NCI-H128 (cell line): ENCODE data around the gene HOXB6.

Experiments used
- DNase-seq: peaks from one replicate; lab custom pipeline; 2025; ENCODE audit not compliant: unreplicated experiment; lab: John Stamatoyannopoulos, UW

The HOXB6 gene

DNA sequence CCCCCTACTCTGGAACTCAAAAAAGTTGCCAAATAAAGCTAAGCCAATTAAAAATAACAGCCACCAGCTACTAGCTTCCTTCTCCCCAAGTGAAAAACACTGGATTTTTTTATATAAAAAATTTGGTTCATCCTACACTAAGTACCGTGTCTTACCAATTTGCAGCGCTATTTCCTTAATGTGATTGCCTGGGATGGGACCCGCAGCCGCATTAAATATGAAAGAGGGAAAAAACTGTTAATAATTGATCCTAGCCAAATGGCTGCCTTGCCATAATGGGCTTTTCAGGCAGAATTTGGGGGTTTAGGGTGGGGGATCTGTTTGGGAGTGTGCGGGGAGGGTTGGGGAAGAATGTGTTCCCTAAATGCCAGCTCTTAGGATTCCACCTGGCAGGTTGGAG lies 19.3 kb upstream of the HOXB6 start:
- DNase-seq = no peak

DNA sequence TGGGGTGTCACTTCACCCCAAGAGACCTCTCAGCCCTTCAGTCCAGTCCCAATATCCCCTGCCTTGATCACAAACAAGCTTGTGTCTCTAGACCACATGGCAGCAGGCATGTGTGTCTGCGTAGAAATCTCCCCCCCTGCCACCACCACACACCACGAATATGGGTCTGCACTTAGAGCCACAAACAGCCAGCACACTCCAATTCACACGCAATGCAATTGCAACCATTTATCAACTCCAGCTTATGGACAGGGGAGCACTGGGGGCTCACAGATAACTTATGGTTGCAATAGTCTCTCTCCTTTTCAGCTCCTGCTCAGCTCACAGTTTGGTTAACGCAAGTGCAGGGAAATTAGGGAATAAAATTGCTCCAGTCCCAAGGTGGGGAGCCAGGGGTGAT lies 18.8 kb upstream of the HOXB6 start:
- DNase-seq = no peak

DNA sequence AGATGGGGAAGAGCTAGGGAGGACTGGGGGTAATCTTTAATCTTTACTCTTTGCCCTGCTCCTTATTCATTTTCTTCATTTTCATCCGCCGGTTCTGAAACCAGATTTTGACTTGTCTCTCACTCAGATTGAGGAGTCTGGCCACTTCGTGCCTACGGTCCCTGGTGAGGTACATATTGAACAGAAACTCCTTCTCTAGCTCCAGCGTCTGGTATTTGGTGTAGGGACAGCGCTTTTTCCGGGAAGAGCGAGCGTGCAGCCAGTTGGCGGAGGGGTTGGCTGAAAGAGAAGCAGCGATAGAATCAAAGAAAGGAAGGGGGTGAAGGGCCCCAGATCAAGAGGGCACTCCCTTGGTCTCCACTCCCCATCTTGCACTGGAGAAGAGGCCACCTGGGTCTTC lies 18.1 kb upstream of the HOXB6 start:
- no peak for DNase-seq

DNA sequence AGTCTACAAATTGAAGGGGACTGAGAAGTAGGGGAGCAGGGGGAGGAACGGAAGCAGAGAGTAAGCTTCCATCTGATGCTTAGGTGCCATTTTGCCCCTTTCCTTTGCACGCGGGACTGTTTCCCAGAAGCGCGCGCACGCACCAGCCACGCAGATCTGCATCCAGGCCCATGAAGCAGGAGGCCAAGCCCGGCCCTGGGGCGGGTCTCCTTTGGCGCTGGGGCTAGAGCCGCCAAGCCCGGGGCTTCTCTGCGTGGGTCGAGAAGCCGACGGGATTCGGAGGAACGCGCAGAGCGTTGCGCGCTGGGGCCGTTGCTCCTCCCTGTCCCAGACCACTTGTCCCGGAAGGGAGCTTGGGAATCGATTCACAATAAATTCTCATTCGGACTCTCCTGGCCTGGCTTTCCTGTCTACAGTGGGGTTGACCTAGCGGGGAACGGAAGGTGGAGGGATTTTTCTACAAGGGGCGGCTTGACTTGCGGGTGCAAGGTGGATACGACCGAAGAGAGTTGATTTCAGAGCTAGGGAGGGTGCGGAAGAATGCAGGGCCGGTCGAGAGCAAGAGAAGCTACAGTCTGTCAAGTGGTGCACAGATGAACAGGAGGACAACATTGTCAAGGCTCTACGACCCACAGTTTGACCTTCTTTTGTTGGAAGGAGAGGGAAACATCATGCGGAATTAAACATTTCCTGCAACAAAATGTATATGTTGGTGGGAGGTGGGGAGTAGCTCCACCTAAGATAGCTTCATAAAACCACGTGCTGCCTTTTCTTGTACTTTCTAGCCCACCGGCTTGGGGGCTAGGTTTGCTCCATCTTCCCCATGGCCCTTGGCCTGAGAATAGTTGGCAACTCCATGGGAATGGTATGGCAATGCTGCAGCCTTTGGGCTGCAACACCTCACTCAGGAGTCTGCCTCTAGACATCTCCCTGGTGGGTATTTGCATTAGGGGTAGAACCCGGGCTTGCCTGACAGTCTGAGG lies 16.9 kb upstream of the HOXB6 start:
- DNase-seq = no peak

DNA sequence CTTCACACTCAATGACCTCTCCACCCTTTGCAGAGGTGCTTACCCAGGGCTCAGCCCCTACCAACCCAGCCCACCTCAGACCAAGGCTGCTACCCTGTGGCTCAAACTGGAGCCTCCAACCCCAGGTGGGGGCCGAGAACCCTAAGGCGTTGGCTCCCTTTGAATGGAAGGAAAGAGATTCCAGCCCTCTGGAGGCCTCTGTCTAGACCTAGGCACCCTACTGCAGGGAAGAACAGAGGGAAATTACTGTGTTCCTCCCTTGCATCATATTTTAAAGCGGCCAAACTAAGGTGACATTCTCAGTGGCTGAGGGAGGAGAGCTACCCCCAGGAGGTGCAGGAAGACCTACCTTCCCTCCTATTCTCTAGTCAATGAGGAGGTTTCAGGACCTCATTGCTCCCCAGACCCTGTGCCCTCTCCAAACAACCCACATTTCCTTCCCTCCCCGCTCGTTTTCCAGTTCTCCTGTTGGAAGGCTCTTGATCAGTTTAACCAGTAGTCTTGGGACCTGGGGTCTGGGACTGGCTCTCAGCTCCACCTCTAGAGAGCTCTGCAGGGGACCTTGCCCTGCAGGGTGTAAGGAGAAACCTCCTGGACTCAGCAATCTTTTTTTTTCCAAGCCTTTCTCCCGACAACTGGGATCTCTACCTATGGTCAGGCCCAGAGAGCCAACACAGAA lies 15.8 kb upstream of the HOXB6 start:
- DNase-seq = no peak

DNA sequence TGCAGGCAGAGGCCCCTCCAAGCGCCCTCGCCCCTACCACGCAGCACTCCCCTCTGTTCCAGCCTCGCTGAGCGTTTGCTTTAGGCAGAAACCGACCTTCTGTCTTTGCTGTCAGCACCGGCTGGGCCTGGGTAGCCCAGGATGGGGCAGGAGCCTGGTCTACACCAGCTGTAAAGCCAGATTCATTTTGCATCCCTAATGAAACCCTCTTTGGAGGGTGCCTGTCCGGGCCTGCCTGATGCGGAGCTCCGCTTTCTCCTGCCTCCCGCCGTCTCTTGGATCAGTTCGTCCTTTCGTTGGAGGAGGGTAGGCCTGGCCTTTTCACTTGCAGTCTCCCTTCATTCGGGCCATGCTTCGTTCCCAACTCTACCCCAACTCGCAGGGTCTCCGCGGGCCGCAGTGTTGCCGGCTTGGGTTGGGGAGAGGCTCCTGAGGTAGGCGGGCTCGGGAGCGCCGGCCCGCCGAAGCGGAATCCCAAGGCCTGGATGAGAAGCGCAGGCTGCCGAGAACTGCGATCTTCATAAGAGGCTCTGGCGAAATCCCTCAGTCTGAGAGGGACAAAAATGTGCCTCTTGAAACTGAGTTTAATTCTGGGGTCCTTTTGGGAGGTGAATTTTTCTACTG lies 15.2 kb upstream of the HOXB6 start:
- no peak for DNase-seq

DNA sequence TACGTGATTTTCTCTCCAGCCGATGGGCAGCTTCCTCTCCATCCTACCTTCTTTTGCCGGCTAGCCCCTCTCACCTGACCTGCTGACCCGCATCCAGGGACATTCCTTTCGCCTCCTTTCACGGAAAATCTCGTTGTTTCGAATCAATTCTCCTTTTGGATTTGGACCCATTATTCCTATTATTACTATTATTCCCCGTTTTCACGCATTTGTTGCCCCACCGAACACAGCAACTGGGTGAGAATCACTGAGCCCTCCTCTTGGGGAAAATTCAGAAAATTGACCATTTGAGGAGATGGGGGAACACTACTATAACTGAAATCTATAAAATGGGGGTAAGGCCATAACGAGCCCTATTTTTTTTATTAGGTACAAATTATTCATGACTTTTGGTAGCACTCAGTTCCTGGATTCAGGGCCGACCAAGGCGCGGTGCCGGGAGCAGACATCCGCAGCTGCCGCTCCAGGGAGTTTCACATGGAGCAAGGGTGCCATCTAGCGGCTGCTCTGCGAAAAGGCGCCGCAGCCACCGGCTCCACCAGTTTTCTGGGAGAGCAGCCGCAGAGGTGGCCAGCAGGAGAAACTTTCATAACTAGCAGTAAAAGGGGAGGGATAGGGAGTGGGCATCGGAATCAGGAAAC lies 13.6 kb upstream of the HOXB6 start:
- peak; percentile 67 for DNase-seq

DNA sequence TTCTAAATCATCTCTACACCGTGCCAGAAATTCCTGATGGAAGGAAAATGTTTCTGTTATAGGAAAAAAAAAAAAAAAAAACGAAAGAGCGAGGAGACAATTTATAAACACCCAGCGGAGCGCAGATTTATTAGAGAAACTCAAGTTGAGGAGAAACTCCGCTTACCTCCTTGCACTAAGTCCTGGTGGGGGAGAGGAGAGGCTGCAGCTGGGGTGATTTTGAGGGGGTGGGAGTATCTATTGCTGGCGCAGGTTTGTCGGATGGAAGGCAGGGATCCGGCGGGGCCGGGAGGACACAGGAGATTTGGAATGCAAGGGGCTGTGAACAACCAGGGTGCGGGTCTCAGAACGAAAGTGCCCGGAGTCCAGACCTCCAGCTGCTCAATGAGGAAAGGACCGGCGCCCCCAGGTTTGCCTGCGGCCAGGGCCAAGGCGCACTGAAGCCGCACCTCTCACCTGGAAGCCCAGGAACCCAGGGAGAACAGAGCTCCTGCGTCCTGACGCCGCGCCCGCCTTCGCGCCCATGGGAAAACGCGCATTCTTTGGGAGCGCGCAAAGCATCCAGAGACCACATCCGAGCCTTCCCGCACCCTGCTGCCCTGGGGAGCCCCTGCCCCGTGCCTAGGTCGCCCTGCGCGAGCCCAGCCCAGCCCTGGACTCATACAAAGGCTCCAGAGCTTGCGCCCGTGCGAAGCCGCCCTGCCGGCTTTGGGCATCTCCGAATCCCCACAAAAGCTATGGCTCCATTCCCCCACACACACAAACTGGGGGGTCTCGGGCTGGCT lies 12.9 kb upstream of the HOXB6 start:
- no peak for DNase-seq

GRCh38 chr17:48616717-48617470 lies 12.1 kb upstream of the HOXB6 start:
- DNase-seq = no peak

- no peak for DNase-seq
Observed at GRCh38 chr17:48615963-48616716, 11.4 kb upstream of the HOXB6 start.

GRCh38 chr17:48615047-48615962 lies 10.5 kb upstream of the HOXB6 start, which contains the start of gene HOXB8:
HOXB8 (minus strand) TSS chr17:48615292; CDS start chr17:48614704, 588 bp downstream.
- DNase-seq = no peak

- DNase-seq = no peak
Observed at GRCh38 chr17:48613862-48614694, 9.3 kb upstream of the HOXB6 start.

DNA sequence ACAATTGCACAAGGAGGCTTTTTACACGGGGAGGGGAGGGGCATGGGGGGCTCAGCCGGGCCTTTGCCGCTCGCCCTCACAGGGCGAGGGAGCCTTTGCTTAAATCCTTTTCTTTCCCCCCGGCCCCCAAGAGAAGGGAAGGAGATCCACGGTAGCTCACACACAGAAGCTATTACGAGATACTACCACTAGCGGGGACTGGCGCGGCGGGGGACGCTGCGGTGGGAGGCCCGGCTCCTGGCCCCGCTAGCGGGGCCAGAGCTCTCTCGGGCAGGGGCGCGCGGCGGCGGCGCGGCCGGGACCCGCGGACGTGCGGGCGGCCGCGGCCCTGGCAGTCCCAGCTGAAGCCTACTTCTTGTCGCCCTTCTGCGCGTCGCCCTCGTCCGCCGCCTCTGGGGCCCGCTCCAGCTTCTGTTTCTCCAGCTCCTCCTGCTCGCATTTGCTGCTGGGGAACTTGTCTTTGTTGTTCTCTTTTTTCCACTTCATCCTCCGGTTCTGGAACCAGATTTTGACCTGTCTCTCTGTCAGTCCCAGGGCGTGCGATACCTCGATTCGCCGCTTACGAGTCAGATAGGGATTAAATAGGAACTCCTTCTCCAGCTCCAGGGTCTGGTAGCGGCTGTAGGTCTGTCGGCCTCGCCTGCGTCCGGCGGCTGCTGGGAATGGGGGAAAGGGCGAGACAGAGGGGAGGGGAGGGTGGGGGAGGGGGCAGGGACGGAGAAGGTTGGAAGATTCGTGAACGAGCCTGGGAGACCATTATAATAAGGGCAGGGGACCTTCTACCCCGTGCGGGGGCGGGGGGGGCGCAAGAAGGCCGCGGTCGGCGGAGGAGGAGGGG lies 8.3 kb upstream of the HOXB6 start:
- no peak for DNase-seq

DNA sequence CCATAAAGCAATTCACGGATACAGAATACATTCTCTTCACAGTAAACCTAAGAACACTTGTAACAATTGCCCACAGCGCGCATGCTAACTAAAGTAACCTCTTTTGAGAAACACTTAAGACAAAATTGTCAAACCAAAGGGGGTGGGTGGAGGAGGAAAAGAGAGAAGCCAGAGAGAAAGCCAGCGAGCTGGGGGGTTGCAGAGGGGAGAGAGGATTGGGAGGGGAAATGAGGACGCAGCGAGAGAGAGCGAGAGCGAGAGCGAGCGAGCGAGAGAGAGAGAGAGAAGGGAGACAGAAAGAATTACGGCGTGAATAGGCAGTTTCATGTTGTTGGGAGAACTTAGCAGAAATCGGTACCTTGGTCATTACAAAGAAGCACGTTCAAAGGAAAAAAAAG lies 7.7 kb upstream of the HOXB6 start:
- DNase-seq = no peak

GRCh38 chr17:48611681-48612455 lies 7.1 kb upstream of the HOXB6 start:
- peak; percentile 44 for DNase-seq
